Measurements from ENCODE around the gene LSS.
"Not testable (repeated sequence)": the region's sequence is repeated elsewhere in the genome, so short reads cannot be mapped to it uniquely, and the experiment has no call there.

LSS gene

DNA sequence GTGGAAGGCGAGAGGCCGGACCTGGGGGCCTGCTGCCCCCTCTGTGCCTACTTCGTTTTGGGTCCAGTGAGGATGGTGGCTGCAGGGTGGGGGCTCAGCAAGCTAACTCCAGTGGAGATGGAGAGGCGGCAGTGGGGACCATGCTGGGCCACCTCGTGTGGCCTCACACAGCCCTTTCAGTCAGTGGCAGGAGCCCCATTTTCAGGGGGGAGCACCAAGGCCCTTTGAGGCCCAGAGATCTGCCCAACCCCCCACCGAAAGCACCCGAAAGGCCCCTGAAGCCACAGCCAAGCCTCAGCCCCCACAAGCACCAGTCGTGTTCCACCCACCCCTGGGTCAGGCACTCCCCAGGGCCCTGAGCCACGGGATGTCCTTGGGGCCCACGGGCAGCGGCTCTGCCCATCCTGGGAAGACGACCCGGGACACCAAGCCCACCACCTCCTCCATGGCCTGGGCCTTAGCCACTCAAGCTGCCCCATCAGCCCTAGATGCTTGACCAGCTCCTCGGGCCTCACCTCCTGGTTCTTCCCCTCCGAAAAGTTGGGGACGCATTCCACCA, 73.5 kb downstream of the LSS start:
- in situ Hi-C loops (cut with HindIII; ENCODE audit: low sequenced_read_pairs) = no loop called here

DNA sequence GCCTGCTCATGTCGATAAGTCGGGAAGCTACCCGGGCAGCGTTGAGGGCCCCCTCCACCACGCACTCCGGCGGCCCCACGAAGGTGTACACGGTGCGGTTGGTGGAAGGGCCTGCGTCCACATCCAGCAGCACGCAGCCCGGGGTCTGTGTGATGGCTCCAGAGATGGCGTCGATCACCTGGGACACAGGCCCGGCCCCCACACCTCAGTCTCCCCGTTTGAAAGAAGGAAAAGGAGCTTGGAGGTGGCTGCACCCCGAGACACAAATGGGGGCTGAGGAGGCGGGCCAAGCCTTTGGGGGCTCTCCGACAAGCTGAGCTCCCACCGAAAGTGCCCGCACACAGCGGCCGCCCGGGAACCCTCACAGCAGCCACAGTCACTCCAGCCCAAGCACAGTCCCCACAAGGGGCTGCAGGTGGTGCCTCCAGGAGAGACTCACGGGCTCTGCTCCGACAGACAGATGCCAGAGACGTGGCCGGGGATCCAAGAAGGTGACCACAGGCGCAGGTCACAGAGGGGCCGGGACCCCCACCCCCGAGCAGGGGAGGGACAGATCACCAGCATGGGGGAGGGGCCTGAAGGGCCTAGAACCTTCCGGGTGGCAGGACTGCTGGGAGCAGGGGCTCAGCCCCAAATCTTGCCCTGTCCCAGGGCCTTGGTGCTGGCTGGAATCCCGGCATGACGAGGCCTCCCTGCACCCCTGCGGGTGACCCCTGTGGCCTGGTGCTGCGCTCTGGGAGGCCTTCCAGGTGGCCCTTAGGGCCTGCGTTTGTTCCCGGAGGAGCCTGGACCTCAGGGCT, 74.2 kb downstream of the LSS start:
- in situ Hi-C loops (cut with HindIII; ENCODE audit: low sequenced_read_pairs) = no loop called here

GRCh38 chr21:46153247-46154154, 75.1 kb downstream of the LSS start:
- in situ Hi-C loops (cut with HindIII; ENCODE audit: low sequenced_read_pairs) = no loop called here

GRCh38 chr21:46152927-46153246, 75.7 kb downstream of the LSS start:
- in situ Hi-C loops (cut with HindIII; ENCODE audit: low sequenced_read_pairs) = no loop called here

GRCh38 chr21:46151989-46152926, 76.3 kb downstream of the LSS start:
- in situ Hi-C loops (cut with HindIII; ENCODE audit: low sequenced_read_pairs) = no loop called here

DNA sequence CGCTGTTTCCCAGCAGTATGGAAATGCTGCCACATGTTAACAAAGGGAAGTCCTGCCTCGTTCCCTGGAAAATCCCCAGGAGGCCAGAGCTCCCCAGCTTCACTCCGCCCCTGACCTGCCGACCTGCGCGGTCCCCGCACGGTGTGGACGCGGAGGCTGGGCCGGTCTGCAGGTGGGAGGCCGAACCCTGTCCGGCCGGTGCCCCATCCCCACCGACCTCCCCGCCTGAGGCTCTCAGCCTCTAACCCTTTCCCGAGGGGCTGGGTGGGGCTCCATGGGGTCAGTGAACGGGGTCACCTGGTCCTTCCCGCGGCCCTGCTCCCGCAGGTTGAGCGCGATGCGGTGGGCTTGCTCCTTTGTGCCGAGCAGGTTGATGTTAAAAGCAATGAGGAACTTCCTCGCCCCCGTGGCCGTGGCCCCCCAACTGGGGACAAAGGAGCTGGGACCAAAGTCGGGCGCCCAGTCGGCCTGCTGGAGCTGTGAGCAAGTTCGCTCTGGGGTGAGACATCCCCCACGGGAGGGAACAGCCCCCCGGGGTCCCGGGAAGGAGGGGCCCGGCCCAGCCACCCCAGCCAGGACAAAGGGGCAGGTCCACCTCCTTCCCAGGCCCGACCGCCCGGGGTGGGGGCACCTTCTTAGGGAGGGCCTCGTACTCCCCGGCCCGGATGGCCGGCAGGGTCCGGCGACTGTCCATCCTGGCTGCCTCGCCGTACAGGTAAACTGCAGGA, 77.1 kb downstream of the LSS start:
- in situ Hi-C loops (cut with HindIII; ENCODE audit: low sequenced_read_pairs) = no loop called here

DNA sequence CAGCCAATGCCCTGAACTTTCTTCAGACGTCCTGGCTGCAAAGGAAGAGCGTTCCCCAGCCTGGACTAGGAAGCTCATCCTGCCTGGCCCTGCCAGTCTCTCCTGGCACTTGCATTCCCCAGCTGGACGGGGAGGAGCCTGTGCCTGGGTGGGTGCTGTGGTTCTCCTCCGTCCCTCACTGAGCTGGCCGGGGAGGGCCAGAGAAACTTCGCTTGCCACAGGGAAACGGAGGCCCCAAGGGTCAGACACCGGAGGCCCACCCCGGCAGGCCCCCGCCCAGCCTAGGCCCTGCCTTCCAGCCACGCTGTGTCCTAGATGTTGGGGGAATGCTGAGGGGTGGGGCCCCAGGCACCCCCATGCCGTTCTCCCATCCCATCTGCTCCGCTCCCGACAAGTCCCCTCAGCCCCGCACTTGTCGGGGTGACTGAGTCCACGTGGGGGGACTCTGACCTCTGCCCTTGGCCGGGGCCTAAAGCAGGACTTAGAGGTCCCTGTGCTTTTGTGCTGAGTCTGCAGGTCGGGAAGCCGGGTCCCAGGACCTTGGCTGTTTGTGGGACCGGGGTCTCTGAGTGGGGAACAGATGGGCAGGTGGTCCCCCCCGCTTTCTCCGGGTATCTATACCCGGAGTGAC, 78.0 kb downstream of the LSS start:
- in situ Hi-C loops (cut with HindIII; ENCODE audit: low sequenced_read_pairs) = no loop called here

- in situ Hi-C loops (cut with HindIII; ENCODE audit: low sequenced_read_pairs) = no loop called here
These were observed 78.5 kb downstream of the LSS start for GRCh38 chr21:46150073-46150472.

- in situ Hi-C loops (cut with HindIII; ENCODE audit: low sequenced_read_pairs) = no loop called here
These were observed 79.2 kb downstream of the LSS start for GRCh38 chr21:46149205-46149901.

- in situ Hi-C loops (cut with HindIII; ENCODE audit: low sequenced_read_pairs) = no loop called here
These were observed 80.5 kb downstream of the LSS start for GRCh38 chr21:46148106-46148505.

DNA sequence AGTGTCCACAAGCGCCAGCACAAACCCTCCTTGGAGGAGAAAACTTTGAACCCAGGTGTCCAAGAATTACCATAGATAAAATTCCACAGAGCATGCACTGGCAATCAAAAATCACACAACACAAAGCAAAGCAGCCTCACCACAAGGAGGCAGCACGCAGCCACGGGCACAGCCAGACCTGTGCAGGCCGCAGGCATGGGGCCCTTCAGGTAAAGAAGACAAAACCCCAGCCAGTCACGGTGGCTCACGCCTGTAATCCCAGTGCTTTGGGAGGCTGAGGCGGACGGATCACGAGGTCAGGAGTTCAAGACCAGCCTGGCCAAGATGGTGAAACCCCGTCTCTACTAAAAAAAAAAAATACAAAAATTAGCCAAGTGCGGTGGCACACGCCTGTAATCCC, 81.1 kb downstream of the LSS start:
- in situ Hi-C loops (cut with HindIII; ENCODE audit: low sequenced_read_pairs) = not testable (repeated sequence)

DNA sequence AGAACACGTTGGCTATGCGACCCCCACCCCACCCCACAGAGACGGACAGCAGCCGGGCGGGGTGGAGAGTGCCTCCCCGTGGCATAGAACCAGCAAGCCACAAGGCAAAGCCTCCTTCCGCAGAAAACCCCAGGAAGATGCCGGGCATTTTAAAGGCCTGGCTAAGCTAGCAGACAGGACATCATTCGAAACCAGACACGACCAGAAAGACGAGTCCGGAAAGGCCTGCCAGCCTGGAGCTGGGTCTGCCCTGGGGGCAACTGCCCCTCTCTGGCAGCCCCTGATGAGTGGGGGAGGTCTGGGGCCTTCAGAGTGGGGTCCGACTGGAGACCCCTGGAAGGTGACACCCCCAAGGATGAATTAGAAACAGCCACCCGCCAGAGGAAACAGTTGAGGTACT, 81.7 kb downstream of the LSS start:
- in situ Hi-C loops (cut with HindIII; ENCODE audit: low sequenced_read_pairs) = no loop called here

DNA sequence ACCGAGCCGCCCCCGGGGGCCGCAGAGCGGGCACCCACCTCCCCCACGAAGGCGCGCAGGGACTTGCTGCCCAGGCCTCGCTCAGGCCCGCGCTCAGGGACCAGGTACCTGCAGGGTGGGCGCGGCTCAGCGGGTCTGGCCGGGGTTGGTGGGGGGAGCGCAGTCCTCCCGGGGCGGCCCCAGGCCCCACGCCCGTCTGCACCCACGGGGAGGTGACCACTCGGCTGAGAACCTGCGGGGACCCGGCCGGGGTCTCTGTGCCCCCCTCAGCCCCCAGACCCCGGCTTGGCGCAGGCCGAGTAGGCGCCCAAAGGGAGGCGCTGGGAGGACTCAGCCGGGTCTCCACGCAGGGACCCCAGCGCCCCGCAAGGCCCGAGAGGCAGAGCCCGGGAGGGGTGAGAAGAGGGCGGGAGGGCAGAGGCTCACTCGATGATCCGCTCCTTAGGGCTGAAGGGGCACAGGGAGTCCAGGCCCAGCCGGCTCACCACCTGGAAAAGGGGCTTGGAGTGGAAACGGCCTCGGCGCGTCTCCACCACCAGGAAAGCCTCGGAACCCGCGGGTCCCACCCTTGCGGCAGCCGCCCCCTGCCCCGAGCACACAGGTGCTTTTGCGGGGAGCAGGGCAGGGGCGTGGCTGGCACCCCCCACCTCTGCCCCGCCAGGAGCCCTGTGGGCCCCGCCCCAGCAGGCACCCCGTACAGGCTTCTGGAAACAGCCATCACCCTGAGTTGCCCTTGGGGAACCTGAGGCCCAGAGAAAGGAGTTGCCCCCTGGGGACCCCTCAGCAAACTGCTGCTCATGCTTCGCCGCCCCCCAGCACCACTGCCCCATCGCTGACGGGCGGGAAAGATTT, 82.5 kb downstream of the LSS start:
- in situ Hi-C loops (cut with HindIII; ENCODE audit: low sequenced_read_pairs) = no loop called here

GRCh38 chr21:46145159-46145839, 83.3 kb downstream of the LSS start:
- in situ Hi-C loops (cut with HindIII; ENCODE audit: low sequenced_read_pairs) = no loop called here

GRCh38 chr21:46144464-46145070, 84.0 kb downstream of the LSS start:
- in situ Hi-C loops (cut with HindIII; ENCODE audit: low sequenced_read_pairs) = no loop called here

DNA sequence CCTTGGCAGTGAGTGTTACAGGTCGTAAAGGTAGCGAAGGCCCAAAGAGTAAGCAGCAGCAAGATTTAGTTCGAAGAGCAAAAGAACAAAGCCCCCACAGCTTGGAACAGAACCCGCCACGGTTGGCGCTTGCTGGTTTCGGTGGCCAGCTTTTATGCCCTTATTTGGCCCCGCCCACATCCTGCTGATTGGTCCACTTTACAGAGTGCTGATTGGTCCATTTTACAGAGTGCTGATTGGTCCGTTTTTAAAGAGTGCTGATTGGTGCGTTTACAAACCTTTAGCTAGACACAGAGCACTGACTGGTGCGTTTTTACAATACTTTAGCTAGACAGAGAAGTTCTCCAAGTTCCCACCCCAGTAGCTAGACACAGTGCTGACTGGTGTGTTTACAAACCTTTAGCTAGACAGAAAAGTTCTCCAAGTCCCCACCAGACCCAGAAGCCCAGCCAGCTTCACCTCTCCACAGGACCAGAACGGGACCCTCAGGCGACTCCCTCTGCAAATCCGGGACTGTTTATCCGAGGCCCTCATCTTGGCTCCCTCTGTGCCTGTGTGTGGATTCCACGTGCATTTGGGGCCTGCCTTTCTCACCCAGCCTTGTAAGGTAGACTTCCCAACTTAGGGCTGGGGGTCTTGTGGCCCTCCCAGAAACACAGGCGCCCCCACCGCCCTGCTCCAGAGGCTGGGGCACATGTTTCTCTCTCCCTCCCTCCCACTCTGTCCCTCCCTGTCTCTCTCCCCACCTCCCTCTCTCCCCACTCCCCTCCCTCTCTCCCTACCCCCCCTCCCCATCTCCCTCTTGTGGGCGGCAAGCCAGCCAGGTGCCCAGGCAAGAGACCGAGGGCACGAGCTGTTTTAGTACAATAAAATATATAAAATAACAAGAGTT, 85.7 kb downstream of the LSS start:
- in situ Hi-C loops (cut with HindIII; ENCODE audit: low sequenced_read_pairs) = no loop called here

Data from DLD1 (cell line).